ENCODE results near the gene TMEM170A.

The TMEM170A gene

DNA sequence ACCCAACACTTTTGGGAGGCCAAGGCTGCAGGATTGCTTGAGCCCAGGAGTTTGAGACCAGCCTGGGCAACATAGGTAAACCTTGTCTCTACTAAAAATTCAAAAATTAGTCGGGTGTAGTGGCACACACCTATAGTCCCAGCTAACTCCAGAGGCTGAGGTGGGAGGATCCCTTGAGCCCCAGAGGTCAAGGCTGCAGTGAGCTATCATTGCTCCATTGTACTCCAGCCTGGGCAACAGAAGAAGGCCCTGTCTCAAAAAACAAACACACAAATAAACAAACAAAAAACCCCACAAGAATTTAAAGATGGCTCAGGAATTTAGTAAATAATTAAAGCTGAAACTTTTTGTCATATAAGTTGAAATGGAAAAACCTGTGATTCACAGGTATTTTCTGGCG lies 2.3 kb upstream of the TMEM170A start:
- TF ChIP-seq ZFX (IDR thresholded peaks at IDR 0.05), result no peak
- TF ChIP-seq, protein P1, sequence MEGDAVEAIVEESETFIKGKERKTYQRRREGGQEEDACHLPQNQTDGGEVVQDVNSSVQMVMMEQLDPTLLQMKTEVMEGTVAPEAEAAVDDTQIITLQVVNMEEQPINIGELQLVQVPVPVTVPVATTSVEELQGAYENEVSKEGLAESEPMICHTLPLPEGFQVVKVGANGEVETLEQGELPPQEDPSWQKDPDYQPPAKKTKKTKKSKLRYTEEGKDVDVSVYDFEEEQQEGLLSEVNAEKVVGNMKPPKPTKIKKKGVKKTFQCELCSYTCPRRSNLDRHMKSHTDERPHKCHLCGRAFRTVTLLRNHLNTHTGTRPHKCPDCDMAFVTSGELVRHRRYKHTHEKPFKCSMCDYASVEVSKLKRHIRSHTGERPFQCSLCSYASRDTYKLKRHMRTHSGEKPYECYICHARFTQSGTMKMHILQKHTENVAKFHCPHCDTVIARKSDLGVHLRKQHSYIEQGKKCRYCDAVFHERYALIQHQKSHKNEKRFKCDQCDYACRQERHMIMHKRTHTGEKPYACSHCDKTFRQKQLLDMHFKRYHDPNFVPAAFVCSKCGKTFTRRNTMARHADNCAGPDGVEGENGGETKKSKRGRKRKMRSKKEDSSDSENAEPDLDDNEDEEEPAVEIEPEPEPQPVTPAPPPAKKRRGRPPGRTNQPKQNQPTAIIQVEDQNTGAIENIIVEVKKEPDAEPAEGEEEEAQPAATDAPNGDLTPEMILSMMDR (conservative IDR thresholded peaks at IDR 0.05), result no peak
- H3K27ac ChIP-seq, result no peak overlapping the region

DNA sequence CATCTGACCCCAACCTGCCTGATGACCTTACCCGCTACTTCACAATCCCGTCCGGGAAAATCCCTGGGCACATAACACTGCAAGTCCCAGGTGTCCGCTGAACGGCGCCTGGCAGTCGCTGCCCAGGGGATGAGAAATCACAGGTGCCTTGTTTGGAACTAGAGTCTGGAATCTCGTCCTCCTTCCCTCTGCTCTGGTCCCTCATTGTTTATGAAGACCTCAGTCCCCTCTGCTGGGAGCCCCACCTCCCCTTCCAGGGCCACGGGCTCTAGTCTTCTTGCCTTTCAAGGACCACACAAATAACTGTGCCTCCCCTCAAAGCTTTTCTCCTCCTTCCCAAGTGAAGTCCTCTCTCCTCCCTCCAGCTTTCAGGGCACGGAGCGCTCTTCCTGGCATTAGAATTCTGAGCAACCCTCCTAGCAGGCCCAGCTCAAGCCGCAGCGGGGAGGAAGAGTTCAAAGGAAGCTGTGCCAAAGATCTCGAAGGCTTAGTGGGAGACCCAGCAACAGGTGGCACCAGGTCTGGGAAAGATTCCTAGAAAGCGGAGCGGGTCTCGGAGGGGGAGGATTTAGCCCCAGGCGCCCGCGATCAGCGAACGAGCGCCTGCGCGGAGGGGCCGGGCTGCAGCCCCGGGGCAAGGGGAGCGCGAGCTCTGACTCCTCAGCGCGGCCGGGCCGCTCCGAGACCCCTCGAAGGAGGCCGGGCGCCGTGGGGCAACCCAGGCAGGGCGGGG lies 934 bp downstream of the TMEM170A start:
- peak overlapping the region; percentile 90 for H3K27ac ChIP-seq

DNA sequence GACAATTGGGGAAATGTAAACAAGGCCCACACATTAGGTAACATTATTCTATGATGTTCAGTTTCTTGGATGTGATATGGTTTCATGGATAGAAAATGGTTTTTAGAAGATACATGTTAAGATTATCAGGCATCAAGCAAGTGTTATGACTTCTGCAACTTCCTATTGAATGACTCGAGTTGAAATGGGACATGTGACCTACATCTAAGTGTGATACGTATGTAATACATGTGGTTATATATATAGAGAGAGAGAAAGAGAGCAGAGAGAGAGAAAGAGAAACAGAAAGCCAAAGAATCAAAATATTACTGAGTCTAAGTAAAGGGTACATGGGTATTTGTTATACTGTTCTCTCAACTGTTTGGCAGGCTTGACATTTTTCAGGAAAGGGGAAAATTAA lies 1.7 kb downstream of the TMEM170A start:
- no peak overlapping the region for H3K27ac ChIP-seq
- TF ChIP-seq, protein P1 (conservative IDR thresholded peaks at IDR 0.05), result no peak
- no peak for TF ChIP-seq ZFX (IDR thresholded peaks at IDR 0.05)

DNA sequence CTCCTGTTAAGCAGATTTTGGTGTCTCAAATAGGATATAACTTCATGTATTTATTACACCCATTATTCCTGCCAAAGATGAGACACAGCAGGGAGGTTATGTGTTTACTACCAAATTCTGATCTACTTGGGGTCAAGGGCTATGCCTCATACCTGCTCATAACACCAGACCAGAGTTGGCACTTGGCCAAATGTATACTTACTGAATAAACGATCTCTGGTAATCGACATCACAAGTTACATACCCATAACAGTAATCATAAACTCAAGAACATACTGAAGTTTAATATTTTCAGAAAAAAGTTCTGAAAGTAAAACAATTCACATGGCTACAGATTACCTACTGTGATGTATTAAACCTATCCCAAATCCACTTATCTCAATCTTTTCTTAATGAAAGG lies 2.9 kb downstream of the TMEM170A start:
- H3K27ac ChIP-seq, result no peak overlapping the region
- TF ChIP-seq, protein P1 (conservative IDR thresholded peaks at IDR 0.05), result no peak
- no peak for TF ChIP-seq ZFX (IDR thresholded peaks at IDR 0.05)

DNA sequence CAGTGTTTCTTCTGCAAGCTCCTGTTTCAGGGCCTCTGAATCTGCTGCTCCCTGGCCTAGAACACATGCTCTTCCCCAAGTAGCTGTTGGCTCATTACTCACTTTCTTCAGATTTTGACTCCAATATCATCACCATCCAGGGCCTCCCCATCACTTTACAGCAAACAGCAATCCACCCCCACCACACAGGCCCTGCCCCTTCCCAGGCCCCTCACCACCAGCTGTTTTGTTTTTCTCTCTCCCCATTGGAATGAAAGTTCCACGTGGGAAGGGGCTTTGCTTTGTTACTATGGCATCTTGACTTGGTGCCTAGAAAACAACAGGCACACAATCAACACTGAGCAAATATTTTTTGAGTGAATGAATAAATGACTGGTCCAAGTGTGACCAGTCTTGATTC lies 4.0 kb downstream of the TMEM170A start:
- TF ChIP-seq, protein P1 (conservative IDR thresholded peaks at IDR 0.05), result no peak
- TF ChIP-seq ZFX (IDR thresholded peaks at IDR 0.05), result no peak
- H3K27ac ChIP-seq, result no peak overlapping the region

DNA sequence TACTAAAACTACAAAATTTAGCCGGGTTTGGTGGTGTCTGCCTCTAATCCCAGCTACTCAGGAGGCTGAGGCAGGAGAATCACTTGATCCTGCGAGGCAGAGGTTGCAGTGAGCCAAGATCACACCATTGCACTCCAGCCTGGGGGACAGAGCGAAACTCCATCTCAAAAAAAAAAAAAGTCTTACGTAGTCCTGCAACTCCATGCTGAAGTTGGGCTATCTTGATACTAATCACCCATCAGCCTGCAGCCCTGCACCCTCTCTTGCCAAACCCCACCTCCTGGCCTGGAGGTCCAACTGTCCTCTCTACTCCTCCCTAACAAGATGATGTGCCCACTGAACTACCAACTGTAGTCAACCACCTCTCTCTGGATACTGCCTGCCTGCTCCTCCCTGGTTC lies 4.8 kb downstream of the TMEM170A start:
- no peak overlapping the region for H3K27ac ChIP-seq
- no peak for TF ChIP-seq ZFX (IDR thresholded peaks at IDR 0.05)
- TF ChIP-seq, protein P1 (conservative IDR thresholded peaks at IDR 0.05), result no peak

DNA sequence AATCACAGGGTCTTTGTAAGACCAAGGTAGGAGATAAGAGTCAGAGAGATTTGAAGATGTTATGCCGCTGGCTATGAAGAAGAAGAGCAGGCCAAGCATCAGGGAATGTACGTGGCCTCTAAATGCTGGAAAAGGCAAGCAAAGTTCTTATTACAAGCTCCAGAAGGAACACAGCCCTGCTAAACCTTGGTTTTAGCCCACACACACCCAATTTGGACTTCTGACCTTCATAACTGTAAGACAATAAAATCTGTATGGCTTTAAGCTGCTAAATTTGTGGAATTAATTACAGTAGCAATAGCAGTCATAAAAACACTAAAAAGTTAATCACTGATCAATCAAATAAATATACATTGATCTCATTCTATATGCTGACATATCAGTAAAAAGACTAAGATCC lies 6.0 kb downstream of the TMEM170A start:
- no peak overlapping the region for H3K27ac ChIP-seq
- TF ChIP-seq, protein P1 (conservative IDR thresholded peaks at IDR 0.05), result no peak
- no peak for TF ChIP-seq ZFX (IDR thresholded peaks at IDR 0.05)

DNA sequence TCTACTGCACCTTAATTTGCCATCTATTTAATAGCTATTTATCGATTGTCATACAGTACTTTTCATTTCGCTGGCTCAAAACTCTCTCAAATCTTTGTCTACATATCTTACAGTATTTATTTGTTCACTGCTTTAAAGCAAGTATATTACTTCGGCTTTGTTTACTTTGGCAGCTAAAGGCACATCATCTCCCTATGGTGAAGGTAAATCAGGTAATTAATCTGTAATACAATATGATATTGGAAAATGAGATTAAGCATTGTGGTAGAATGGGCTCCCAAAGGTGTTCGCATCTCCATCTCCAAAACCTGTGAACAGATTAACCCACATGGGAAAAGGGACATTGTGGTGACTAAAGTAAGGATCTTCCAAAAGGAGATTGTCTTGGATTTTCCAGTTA lies 6.5 kb downstream of the TMEM170A start:
- no peak for TF ChIP-seq ZFX (IDR thresholded peaks at IDR 0.05)
- TF ChIP-seq, protein P1 (conservative IDR thresholded peaks at IDR 0.05), result no peak
- H3K27ac ChIP-seq, result no peak overlapping the region

Data from C4-2B (cell line).